T-helper 1 cell treated with Interleukin-12 subunit alpha and Interleukin-12 subunit beta and Interleukin-4 antibody, amounts not matched to agents 30 μg/mL and 1 μg/mL, for 36 hours (primary cell): ENCODE data around the gene PDE6B.
"Not testable (repeated sequence)": the region's sequence is repeated elsewhere in the genome, so short reads cannot be mapped to it uniquely, and the experiment has no call there.

ENCODE experiments used
- H3K27ac Mint-ChIP-seq: one replicate; pipeline ENCODE4 v1.8.0; 2021; ENCODE audit warnings: mild to moderate bottlenecking, mixed read lengths
- H3K27me3 Mint-ChIP-seq: one replicate; pipeline ENCODE4 v1.8.0; 2021; ENCODE audit warnings: low read depth, mixed read lengths
- H3K36me3 Mint-ChIP-seq: one replicate; pipeline ENCODE4 v1.8.0; 2021; ENCODE audit warnings: low read depth, mixed read lengths
- H3K4me1 Mint-ChIP-seq: one replicate; pipeline ENCODE4 v1.8.0; 2021; ENCODE audit warnings: low read depth, mixed read lengths
- H3K4me3 Mint-ChIP-seq: one replicate; pipeline ENCODE4 v1.8.0; 2021; ENCODE audit warnings: mild to moderate bottlenecking, moderate library complexity, mixed read lengths
- H3K9me3 Mint-ChIP-seq: one replicate; pipeline ENCODE4 v1.8.0; 2021; ENCODE audit warnings: mixed read lengths

The PDE6B gene

DNA sequence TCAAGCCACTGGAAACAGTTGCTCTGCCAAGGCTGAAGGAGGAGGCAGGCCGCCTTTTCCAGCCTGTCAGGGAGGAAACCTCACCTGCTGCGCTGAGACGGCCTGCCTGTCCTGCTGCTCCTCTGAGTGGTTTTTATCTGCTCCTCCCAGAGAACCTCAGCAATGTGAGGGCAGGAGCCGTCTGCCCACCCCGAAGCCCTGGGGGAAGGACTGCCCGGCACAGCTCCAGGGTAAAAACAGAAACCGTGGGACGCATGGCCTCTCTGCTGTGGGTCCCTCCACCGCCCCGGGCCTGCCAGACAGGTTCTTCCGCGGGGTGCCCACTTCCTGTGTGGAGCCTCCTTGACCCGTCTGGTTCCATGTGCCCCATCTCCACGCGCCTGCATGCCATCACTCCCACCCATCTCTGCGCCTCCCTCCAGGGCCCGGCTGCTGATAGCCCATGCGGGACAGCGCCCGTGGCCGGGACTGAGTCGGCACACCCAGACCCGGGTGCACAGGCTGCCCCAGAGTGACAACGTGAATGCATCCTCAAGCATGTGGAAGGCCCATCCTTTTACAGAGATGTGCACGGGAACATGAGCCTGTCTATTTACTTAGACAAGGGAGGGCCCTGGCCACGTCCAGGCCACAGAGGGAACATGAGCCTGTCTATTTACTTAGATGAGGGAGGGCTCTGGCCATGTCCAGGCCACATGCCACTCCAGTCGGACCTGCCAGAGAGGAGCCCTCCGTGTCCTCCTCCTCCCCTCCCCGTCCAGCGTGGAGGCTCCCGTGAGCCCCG, 67.6 kb downstream of the PDE6B start:
- Mint-ChIP-seq H3K4me3 (no peak overlapping the region), H3K27ac (no peak overlapping the region), H3K4me1 (no peaks in the 10 kb centered on the region), H3K9me3 (no peaks in the 10 kb centered on the region), H3K27me3 (peaks cover 23% of the 10 kb centered on the region), H3K36me3 (no peaks in the 10 kb centered on the region)

DNA sequence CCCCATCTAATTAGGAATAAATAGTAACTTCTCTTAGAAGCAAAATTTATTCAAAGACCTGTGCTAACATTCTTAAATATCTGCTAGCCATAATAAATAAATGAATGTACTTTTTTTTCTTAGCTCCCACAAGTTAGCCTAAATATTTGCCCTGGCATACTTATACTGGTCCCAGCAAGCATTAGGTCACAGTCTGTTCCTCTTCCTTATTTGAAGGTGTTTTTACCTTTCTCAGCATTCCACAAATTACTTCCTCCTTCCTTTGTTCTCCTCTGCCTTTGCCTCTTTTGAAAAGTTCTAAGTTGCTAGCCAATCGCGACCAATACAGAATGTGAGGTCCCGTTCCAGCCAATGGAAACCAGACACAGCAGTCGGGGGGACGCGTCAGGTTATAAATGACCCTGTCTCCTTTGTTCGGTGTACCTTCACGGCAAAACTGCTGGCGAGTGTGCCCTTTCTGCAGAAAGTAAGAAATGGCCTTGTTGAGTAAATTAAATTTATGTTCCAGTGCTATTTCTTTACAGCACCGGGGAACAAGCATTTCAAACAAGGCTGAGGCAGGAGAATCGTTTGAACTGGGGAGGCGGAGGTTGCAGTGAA, 69.1 kb downstream of the PDE6B start:
- peaks cover 23% of the 10 kb centered on the region for H3K27me3 Mint-ChIP-seq
- not testable (repeated sequence) for H3K9me3 Mint-ChIP-seq, H3K27ac Mint-ChIP-seq, H3K36me3 Mint-ChIP-seq, H3K4me3 Mint-ChIP-seq, H3K4me1 Mint-ChIP-seq

DNA sequence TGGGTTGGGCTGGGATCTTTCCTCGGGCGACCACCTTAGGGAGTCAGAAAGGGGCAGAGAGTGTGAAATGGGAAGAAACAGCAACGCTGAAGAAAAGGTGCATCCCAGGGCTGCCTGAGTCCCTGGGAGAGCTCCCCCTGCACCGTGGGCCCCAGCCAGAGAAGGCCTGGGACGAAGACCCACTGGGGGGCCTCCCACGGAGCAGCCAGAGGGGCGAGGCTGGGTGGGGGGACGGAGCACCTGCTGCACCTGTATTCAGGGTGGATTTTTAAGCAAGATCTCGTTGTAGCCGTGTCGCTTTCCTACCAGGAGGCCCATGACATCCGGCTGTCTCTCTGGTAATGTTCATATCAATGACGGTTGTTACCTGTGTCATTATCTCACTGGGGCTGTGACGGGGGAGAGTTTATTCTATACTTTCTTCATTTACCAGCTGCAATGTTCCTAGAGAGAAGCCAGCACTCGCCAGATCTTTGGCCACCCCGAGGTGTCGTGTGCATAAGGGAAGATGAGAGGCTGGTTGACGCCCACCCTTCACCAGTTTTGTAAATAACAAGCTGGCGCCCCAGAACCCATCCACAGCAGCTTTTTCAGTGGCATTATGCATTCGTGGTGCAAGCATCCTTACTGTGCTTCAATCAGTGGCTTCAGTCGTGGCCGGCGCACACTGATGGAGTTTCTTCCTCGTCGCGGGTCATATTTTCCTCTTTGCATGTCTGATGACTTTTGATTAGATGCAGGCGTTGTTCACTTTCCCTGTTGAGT, 74.6 kb downstream of the PDE6B start:
- Mint-ChIP-seq H3K4me3 (no peak overlapping the region), H3K4me1 (peaks cover 13% of the 10 kb centered on the region)

DNA sequence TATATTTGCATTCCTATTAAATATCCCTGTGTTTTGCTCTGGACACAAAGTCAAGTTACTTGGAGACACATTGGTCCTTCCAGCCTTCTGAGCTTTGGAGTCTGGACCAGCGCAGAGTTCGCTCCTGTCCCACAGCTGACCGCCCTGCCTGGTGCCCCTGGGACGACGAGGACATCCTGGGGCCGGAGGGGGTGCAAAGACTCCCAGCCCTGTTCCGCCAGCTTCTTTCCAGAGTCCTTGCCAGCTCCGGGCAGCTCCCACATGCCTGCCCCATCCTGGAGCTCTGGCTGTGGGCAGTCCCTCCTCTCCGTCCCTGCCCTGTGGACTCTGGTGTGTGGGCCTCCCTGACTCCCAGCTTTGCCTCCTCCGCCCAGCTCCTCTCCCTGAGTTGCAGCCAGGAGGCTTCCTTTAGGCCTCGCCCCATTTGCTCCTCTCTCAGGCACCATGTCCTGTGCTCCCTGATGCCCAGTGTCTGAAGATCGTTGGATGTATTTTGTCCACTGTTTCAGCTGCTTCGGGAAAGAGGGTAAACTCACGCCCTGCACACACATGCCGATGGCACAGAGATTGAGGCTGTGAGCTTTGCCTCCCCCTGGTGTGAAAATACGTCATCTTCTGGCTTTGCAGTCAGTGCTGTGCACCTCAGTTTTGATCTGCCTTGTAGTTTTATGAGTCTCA, 75.4 kb downstream of the PDE6B start:
- Mint-ChIP-seq H3K4me1 (peaks cover 16% of the 10 kb centered on the region), H3K36me3 (no peaks in the 10 kb centered on the region), H3K27me3 (peaks cover 3% of the 10 kb centered on the region), H3K9me3 (no peaks in the 10 kb centered on the region), H3K4me3 (no peak overlapping the region), H3K27ac (peak overlapping the region; percentile 65)

More for the DNA sequence above, 74.6 kb downstream of the PDE6B start:
- Mint-ChIP-seq H3K36me3 (no peaks in the 10 kb centered on the region), H3K9me3 (no peaks in the 10 kb centered on the region), H3K27me3 (peaks cover 4% of the 10 kb centered on the region), H3K27ac (peak overlapping the region; percentile 92)

DNA sequence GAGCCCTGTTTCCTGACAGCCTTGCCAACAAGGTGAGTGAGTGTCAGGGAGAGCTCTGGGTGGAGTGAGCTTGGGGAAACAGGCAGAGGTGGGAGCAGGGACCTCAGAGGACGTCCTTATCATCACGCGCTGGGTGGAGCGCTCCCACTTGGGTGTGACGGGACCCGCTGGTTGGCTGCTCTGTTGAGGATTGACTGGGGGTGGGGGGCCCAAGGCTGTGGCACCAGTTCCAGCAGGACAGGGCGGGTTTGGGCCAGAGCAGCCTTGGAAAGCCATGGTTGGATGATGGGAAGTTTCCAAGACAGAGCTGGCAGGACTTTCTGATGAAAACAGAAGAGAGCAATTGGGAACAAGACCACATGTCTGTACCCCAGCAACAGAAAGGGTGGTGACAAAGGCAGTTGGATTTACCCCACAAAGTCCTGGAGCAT, 77.3 kb downstream of the PDE6B start:
- H3K4me3 Mint-ChIP-seq = no peak overlapping the region
- H3K4me1 Mint-ChIP-seq = peaks cover 16% of the 10 kb centered on the region
- no peaks in the 10 kb centered on the region for H3K36me3 Mint-ChIP-seq
- no peaks in the 10 kb centered on the region for H3K27me3 Mint-ChIP-seq
- H3K27ac Mint-ChIP-seq = no peak overlapping the region
- H3K9me3 Mint-ChIP-seq = no peaks in the 10 kb centered on the region

DNA sequence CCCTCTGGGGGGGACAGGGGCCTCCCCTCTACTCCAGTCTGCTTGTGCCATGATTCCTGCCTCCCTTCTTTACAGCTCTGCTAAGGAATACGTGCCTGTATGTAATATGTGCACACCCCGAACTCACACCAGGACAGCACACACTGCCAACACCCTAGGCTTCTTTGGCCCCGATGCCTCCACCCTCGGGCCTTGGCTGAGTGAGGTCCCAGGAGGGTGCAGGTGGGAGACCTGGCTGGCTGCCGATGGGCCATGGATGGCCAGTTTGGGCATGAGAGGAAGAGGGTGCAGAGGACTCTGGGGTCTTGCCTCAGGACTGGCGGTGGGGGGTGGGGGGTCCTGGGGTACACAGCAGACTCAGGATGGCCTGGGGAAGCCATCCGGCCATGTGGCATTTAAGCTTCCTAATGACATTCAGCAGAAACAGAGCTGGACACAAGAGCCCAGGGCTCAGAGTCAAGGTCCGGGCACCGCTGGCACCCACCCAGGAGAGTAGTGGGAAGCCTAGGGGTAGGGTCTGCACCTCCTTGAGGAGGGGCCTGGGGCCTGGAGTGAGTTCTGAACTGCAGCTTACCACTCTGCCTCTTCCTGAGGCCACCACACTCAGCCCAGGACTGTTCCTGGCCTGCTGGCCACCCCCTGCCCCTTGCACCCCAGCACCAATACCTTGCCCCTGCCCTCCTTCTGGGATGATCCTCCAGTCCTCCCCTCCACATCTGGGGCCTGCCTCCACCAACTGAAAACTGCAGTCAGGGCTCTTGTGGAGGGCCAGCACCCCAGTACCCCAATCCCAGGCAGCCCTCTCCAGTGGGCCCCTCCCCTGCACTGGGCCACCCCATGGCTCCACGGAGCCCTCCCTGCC, 78.2 kb downstream of the PDE6B start:
- Mint-ChIP-seq H3K27ac (no peak overlapping the region), H3K27me3 (no peaks in the 10 kb centered on the region), H3K9me3 (no peaks in the 10 kb centered on the region), H3K4me1 (peaks cover 16% of the 10 kb centered on the region), H3K4me3 (no peak overlapping the region), H3K36me3 (no peaks in the 10 kb centered on the region)

DNA sequence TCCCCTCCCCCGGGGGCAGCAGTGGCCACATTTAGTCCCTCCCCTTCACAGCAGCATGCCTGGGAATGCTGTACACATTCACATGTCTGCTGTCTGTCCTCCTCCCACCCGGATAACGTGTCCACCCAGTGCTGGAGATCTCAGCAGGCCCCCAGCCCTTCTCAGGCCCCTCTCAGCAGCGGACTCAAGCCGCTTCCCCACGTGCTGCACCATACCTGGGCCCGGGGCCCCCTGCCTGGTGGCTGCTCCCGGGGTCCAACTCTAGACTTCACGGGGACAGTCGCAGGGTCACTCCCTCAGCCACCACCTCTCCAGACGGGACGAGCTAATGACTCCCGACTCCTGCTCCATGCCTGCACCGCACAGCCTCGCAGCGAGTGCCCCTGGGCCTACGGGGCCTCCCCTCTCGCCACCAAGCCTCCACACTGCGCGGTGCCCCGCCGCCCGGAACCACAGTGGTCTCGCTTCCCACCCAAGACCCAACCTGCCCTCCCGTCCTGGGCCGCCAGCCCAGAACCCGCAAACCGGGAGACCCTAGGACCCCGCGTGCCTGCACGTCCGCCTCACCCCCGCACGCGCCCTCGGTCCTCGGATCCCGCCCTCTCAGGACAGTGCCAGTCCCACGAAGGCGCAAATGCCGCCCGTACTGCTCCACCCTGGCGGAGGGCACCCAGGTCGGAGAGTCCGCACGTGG, 79.0 kb downstream of the PDE6B start:
- H3K36me3 Mint-ChIP-seq = peaks cover 1% of the 10 kb centered on the region
- peaks cover 17% of the 10 kb centered on the region for H3K4me1 Mint-ChIP-seq
- no peak overlapping the region for H3K27ac Mint-ChIP-seq
- H3K27me3 Mint-ChIP-seq = no peaks in the 10 kb centered on the region
- H3K9me3 Mint-ChIP-seq = no peaks in the 10 kb centered on the region
- peak overlapping the region; percentile 84 for H3K4me3 Mint-ChIP-seq

DNA sequence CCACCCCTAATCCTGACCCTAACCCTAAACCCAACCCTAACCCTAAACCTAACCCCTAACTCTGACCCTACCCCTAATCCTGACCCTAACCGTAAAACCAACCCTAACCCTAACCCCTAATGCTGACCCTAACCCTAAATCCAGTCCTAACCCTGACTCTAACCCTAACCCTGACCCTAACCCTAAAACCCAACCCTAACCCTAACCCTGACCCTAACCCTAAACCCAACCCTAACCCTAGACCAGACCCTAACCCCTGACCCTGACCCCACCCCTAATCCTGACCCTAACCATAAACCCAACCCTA, 79.6 kb downstream of the PDE6B start:
- Mint-ChIP-seq H3K27ac (peak overlapping the region; percentile 81), H3K27me3 (no peaks in the 10 kb centered on the region), H3K4me1 (peaks cover 16% of the 10 kb centered on the region), H3K9me3 (no peaks in the 10 kb centered on the region), H3K36me3 (peaks cover 3% of the 10 kb centered on the region), H3K4me3 (peak overlapping the region; percentile 84)

DNA sequence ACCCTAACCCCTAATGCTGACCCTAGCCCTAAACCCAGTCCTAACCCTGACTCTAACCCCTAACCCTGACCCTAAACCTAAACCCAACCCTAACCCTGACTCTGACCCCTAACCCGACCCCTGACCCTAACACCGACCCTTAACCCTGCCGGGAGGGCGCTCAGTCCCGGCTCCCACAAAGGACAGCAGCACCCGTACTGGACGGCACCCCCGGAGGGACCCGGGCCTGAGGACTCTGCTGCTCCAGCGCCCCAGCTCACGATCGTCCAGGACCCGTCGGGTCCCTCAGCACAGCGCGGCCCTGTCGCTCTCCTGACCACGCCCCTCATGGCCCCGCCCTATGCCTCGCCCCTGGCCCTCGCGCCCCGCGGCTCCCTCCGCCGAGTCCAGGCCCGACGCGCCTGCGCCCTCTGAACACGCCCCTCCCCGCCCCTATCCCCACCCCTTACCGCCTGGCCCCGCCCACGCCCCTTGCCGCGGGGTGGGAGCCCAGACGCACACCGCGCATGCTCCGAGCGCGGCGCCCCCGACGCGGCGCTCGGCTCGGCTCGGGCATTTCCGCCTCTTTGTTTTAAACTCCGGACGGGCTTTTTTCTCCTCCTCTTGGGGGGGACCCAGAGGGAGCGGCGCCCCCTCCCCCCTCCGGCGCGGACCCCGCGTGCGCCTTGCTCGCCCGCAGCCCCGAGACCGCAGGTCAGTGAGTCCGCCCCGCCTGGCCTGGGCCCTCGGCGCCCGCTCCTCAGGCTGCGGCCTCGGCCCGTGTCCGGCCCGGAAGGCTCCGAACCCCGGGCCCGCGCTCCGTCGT, 80.1 kb downstream of the PDE6B start, which contains the start of gene PCGF3:
PCGF3 (plus strand) TSS at position 555 of the 805 bp plus-strand sequence. CDS start 27,849 bp downstream, outside the sequence.
- H3K4me3 Mint-ChIP-seq = peak within 1 kb of the TSS; percentile 84
- H3K9me3 Mint-ChIP-seq = no peaks in the 10 kb centered on the region
- H3K36me3 Mint-ChIP-seq = peaks cover 6% of the 10 kb centered on the region
- H3K27ac Mint-ChIP-seq = peak within 1 kb of the TSS; percentile 81
- H3K4me1 Mint-ChIP-seq = peaks cover 12% of the 10 kb centered on the region
- no peaks in the 10 kb centered on the region for H3K27me3 Mint-ChIP-seq

DNA sequence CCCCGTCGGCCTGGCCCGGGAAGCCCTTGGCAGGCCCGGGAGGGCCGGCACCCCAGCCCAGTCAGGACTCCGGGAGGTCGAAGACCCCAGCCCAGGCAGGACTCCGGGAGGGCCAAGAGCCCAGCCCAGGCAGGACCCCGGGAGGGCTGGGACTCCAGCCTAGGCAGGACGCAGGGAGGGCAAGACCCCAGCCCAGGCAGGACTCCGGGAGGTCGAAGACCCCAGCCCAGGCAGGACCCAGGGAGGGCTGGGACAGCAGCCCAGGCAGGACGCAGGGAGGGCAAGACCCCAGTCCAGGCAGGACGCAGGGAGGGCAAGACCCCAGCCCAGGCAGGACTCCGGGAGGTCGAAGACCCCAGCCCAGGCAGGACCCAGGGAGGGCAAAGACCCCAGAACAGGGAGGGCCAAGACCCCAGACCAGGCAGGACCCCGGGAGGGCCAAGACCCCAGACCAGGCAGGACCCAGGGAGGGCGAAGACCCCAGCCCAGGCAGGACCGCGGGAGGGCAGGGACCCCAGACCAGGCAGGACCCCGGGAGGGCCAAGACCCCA, 80.8 kb downstream of the PDE6B start:
- H3K4me3 Mint-ChIP-seq, H3K27ac Mint-ChIP-seq, H3K27me3 Mint-ChIP-seq: not testable (repeated sequence)

DNA sequence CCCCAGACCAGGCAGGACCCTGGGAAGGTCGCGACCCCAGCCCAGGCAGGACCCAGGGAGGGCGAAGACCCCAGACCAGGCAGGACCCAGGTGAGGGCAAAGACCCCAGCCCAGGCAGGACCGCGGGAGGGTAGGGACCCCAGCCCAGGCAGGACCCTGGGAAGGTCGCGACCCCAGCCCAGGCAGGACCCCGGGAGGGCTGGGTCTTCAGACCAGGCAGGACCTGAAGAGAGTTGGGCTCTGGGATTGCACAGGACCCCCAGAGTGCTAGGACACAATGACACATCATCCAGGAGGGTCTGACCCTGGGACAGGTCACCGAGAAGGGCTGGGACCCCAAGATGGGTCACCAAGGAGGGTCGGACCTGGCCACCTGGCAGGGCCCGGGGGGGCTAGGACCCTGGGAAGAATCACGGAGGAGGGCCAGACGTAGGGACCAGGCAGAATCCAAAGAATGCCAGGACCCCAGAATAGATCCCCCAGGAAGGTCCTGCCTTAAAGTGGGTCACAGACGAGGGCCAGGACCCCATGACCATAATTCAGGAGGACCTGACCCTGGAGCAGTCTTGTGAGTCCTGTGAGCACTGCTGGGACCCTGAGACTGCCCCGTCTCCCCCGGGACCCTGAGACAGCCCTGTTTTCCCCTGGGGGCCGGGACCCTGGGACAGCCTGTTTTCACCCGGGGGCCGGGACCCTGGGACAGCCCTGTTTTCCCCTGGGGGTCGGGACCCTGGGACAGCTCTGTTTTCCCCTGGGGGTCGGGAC, 81.6 kb downstream of the PDE6B start:
- no peak overlapping the region for H3K4me3 Mint-ChIP-seq
- H3K9me3 Mint-ChIP-seq = no peaks in the 10 kb centered on the region
- H3K27me3 Mint-ChIP-seq = no peaks in the 10 kb centered on the region
- H3K4me1 Mint-ChIP-seq = peaks cover 12% of the 10 kb centered on the region
- H3K36me3 Mint-ChIP-seq = peaks cover 6% of the 10 kb centered on the region
- H3K27ac Mint-ChIP-seq = no peak overlapping the region

More for the DNA sequence above, 80.8 kb downstream of the PDE6B start:
- H3K36me3 Mint-ChIP-seq, H3K9me3 Mint-ChIP-seq: not testable (repeated sequence)
- peaks cover 12% of the 10 kb centered on the region for H3K4me1 Mint-ChIP-seq
